K562 (cell line): ENCODE results near the gene SEC61G. TPM values are rescaled to one million over a fixed set of nuclear protein-coding genes. Genes with fewer than 3 reads are reported as not detected.

ENCODE experiments used
- CBX1 ChIP-seq: sonication (generic); IDR thresholded peaks from 2 replicates; pipeline ENCODE4 v1.6.1; 2016; ENCODE audit warnings: antibody characterized with exemption, low read depth, mild to moderate bottlenecking
- MCM3 ChIP-seq: fragments of 450-650 bp; IDR thresholded peaks from 2 replicates; pipeline ENCODE4 v1.6.1; 2016
- MED1 ChIP-seq: sonication (generic); formaldehyde crosslinking; IDR thresholded peaks from 2 replicates; pipeline ENCODE4 v1.8.1; 2023; ENCODE audit warnings: missing genetic modification reagents, borderline replicate concordance
- MYBL2 ChIP-seq, 2 experiments: fragments of 450-650 bp in 1 of 2; sonication (generic) in 1 of 2; formaldehyde crosslinking in 1 of 2; IDR thresholded peaks; 2 replicates each; pipeline versions ENCODE4 v1.6.1 to v1.8.1; 2017 to 2022; ENCODE audit warnings: borderline replicate concordance in 1 of 2, inconsistent platforms in 1 of 2, low read depth in 1 of 2, mild to moderate bottlenecking in 1 of 2, missing genetic modification reagents in 1 of 2, moderate library complexity in 1 of 2
- PTTG1 ChIP-seq: fragments of 450-650 bp; IDR thresholded peaks from 2 replicates; pipeline ENCODE4 v1.6.1; 2016; ENCODE audit warnings: low read depth, mild to moderate bottlenecking, missing genetic modification characterization, missing compliant biosample characterization
- SIX5 ChIP-seq, 2 experiments: IDR thresholded peaks; 2 replicates each; pipeline ENCODE4 v1.6.1; 2011; ENCODE audit warnings: low read length in 2 of 2, borderline replicate concordance in 1 of 2, low read depth in 1 of 2, mild to moderate bottlenecking in 1 of 2, moderate library complexity in 1 of 2; ENCODE audit not compliant: insufficient read depth in 1 of 2
- SMAD2 ChIP-seq: fragments of 150-350 bp; IDR thresholded peaks from 2 replicates; pipeline ENCODE4 v1.6.1; 2014; ENCODE audit warnings: low read depth, mild to moderate bottlenecking, low read length
- TFAM ChIP-seq: fragments of 250-450 bp; sonication (Bioruptor Pico); conservative IDR thresholded peaks from 2 replicates; pipeline ENCODE4 v1.5.0; 2021; ENCODE audit warnings: mild to moderate bottlenecking, moderate library complexity
- THAP7 ChIP-seq: fragments of 250-450 bp; sonication (Bioruptor Pico); IDR thresholded peaks from 2 replicates; pipeline ENCODE4 v1.5.0; 2021
- ZNF133 ChIP-seq: fragments of 250-450 bp; sonication (Bioruptor Pico); IDR thresholded peaks from 2 replicates; pipeline ENCODE4 v1.4.0; 2020; ENCODE audit warnings: mild to moderate bottlenecking
- ZNF24 ChIP-seq: fragments of 450-650 bp; IDR thresholded peaks from 2 replicates; pipeline ENCODE4 v1.6.1; 2016
- ZNF41 ChIP-seq: fragments of 250-450 bp; sonication (Bioruptor Pico); conservative IDR thresholded peaks from 2 replicates; pipeline ENCODE4 v1.4.0; 2020; ENCODE audit warnings: mild to moderate bottlenecking
- ZNF76 ChIP-seq: fragments of 250-450 bp; sonication (Bioruptor Pico); IDR thresholded peaks from 2 replicates; pipeline ENCODE4 v1.4.0; 2020; ENCODE audit warnings: mild to moderate bottlenecking, moderate library complexity, borderline replicate concordance
- polyA plus RNA-seq, 8 experiments: library from polyadenylated mRNA; depleted of rRNA in 4 of 8; stranded (reverse) in 5 of 8; unstranded in 3 of 8; fragments of >200 nt; fragmentation: Nextera tagmentation in 2 of 8; fragmentation: Illumina TruSeq in 1 of 8; extraction: Ambion mirVana in 2 of 8; extraction: Trizol in 1 of 8; gene quantifications; 2 replicates each; pipeline versions ENCODE4 v1.2.1 to v1.2.3, GENCODE V29; 2011 to 2014; ENCODE audit warnings: inconsistent platforms in 1 of 8, missing spikeins in 1 of 8
- total RNA-seq, 7 experiments: library from RNA; depleted of rRNA in 6 of 7; stranded (reverse); fragments of >200 nt in 6 of 7; fragmentation: Illumina TruSeq in 2 of 7; extraction: Trizol in 2 of 7; gene quantifications; 2 replicates each; pipeline versions ENCODE4 v1.2.1 to v1.2.3, GENCODE V29; 2011 to 2021; ENCODE audit warnings: low replicate concordance in 1 of 7
- TF ChIP-seq, protein P1 (sequence below): sonication (generic); formaldehyde crosslinking; IDR thresholded peaks from 2 replicates; pipeline ENCODE4 v1.8.0; 2022; ENCODE audit warnings: mild to moderate bottlenecking, missing genetic modification reagents, borderline replicate concordance
- TF ChIP-seq, protein P2 (sequence below): fragments of 250-450 bp; sonication (Bioruptor Pico); IDR thresholded peaks from 2 replicates; pipeline ENCODE4 v1.5.0; 2020; ENCODE audit warnings: mild to moderate bottlenecking, borderline replicate concordance
- TF ChIP-seq, protein P3 (sequence below): fragments of 450-650 bp; formaldehyde crosslinking; conservative IDR thresholded peaks from 2 replicates; pipeline ENCODE4 v1.4.0; 2022; ENCODE audit warnings: mild to moderate bottlenecking, missing genetic modification characterization

SEC61G gene
- total and polyA plus RNA-seq, 9 of the 15 experiments (the other 6 are each of a cell fraction or from before 2014, with no cell fraction given): 138 to 565 (median 223) TPM

GRCh38 chr7:54758702-54759592 is at the start of gene SEC61G (continued):
- no peak for TF ChIP-seq ZNF133 (CRISPR knock-in tag)
- TF ChIP-seq SMAD2: no peak
- TF ChIP-seq, protein P1, sequence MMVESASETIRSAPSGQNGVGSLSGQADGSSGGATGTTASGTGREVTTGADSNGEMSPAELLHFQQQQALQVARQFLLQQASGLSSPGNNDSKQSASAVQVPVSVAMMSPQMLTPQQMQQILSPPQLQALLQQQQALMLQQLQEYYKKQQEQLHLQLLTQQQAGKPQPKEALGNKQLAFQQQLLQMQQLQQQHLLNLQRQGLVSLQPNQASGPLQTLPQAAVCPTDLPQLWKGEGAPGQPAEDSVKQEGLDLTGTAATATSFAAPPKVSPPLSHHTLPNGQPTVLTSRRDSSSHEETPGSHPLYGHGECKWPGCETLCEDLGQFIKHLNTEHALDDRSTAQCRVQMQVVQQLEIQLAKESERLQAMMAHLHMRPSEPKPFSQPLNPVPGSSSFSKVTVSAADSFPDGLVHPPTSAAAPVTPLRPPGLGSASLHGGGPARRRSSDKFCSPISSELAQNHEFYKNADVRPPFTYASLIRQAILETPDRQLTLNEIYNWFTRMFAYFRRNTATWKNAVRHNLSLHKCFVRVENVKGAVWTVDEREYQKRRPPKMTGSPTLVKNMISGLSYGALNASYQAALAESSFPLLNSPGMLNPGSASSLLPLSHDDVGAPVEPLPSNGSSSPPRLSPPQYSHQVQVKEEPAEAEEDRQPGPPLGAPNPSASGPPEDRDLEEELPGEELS (CRISPR knock-in tag): no peak
- no peak for TF ChIP-seq MED1 (CRISPR knock-in tag)
- no peak for TF ChIP-seq MCM3
- TF ChIP-seq THAP7 (CRISPR knock-in tag): 0 out of 2 replicates have a peak, but pooled peaks have one; percentile 50
- TF ChIP-seq ZNF76: 0 out of 2 replicates have a peak, but pooled peaks have one; percentile 39
- TF ChIP-seq, protein P2, sequence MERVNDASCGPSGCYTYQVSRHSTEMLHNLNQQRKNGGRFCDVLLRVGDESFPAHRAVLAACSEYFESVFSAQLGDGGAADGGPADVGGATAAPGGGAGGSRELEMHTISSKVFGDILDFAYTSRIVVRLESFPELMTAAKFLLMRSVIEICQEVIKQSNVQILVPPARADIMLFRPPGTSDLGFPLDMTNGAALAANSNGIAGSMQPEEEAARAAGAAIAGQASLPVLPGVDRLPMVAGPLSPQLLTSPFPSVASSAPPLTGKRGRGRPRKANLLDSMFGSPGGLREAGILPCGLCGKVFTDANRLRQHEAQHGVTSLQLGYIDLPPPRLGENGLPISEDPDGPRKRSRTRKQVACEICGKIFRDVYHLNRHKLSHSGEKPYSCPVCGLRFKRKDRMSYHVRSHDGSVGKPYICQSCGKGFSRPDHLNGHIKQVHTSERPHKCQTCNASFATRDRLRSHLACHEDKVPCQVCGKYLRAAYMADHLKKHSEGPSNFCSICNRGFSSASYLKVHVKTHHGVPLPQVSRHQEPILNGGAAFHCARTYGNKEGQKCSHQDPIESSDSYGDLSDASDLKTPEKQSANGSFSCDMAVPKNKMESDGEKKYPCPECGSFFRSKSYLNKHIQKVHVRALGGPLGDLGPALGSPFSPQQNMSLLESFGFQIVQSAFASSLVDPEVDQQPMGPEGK: no peak
- no peak for TF ChIP-seq SIX5 (IDR thresholded peaks at IDR 0.05; ENCODE audit: borderline replicate concordance in 1 of 2, insufficient read depth in 1 of 2, low read depth in 1 of 2, low read length in 2 of 2)
- peak; percentile 57; the same call in 1 of the 2 replicates for TF ChIP-seq ZNF24
- TF ChIP-seq, protein P3, sequence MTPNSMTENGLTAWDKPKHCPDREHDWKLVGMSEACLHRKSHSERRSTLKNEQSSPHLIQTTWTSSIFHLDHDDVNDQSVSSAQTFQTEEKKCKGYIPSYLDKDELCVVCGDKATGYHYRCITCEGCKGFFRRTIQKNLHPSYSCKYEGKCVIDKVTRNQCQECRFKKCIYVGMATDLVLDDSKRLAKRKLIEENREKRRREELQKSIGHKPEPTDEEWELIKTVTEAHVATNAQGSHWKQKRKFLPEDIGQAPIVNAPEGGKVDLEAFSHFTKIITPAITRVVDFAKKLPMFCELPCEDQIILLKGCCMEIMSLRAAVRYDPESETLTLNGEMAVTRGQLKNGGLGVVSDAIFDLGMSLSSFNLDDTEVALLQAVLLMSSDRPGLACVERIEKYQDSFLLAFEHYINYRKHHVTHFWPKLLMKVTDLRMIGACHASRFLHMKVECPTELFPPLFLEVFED: no peak
- no peak for TF ChIP-seq MYBL2 (IDR thresholded peaks at IDR 0.05; ENCODE audit: low read depth)
- no peak for TF ChIP-seq MYBL2 (CRISPR knock-in tag; IDR thresholded peaks at IDR 0.05; ENCODE audit: borderline replicate concordance)
- 0 out of 2 replicates have a peak, but pooled peaks have one; percentile 22 for TF ChIP-seq CBX1
- TF ChIP-seq TFAM: no peak
- TF ChIP-seq ZNF41 (CRISPR knock-in tag): no peak
- TF ChIP-seq PTTG1 (tag): no peak
